SK-N-MC (cell line): Measurements from ENCODE around the gene DERL3.

Source experiments
- EZH2 ChIP-seq: fragments of 200-600 bp; sonication (generic); IDR thresholded peaks from one replicate; pipeline ENCODE4 v1.6.1; 2017; ENCODE audit warnings: antibody characterized with exemption
- FOXP2 ChIP-seq: optimal IDR thresholded peaks from 2 replicates; pipeline ENCODE3; 2011; ENCODE audit warnings: mild to moderate bottlenecking, moderate library complexity; ENCODE audit not compliant: insufficient read depth; ENCODE audit errors: extremely low read length, control extremely low read depth
- POLR2AphosphoS5 ChIP-seq: IDR thresholded peaks from 2 replicates; pipeline ENCODE4 v1.6.1; 2012; ENCODE audit warnings: mild to moderate bottlenecking, low read depth, low read length, borderline replicate concordance

GRCh38 chr22:23834793-23835483, 3.9 kb downstream of the DERL3 start:
- TF ChIP-seq POLR2AphosphoS5 = no peak
- TF ChIP-seq EZH2 = no peak
- TF ChIP-seq FOXP2 = no peak
